HG03095 (cell line): ENCODE measurements around the gene ASAP3.
"Not testable (repeated sequence)": the region's sequence is repeated elsewhere in the genome, so short reads cannot be mapped to it uniquely, and the experiment has no call there.

Experiments used
- ATAC-seq: cut with Tn5 transposase; IDR thresholded peaks from one replicate; pipeline ENCODE4 v1.9.1; 2021; ENCODE audit warnings: moderate library complexity; ENCODE audit not compliant: unreplicated experiment

Gene ASAP3

DNA sequence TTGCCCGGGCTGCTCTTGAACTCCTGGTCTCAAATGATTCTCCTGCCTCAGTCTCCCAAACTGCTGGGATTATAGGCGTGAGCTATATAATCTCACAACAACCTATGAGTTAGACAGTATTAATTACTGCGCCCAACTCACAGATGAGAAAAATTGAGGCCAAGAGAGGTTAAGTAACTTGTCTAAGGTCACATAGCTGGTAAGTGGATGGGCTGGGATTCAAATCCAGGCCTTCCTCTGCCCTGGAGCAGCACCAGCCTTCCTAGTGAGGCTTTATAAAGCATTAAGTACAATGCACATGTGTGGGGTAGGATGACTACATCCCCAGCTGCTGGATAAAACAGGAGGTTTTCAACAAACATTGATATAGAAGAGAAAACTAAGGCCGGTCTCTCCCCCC is 31.9 kb upstream of the ASAP3 start:
- no peak for ATAC-seq

GRCh38 chr1:23514111-23514679 is 30.2 kb upstream of the ASAP3 start:
- ATAC-seq, result no peak

DNA sequence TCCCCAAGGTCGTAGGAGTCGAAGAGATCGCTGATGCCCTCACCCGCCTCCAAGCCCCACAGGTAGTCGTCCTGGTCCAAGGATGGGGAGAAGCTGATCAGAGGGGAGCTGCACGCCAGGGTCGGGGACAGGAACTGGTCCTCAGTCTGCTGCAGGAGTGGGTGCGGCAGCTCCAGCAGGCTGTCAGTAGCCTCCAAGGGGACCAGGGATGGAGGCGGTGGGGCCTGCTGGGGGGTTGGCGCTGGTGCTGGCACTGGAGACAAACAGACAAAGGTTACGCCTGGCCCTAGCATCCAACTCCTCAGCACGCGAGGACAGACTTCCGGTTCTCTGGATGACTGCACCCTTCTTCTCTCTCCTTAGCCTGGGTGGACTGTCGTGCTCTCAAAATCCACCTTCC is 25.9 kb upstream of the ASAP3 start:
- no peak for ATAC-seq

DNA sequence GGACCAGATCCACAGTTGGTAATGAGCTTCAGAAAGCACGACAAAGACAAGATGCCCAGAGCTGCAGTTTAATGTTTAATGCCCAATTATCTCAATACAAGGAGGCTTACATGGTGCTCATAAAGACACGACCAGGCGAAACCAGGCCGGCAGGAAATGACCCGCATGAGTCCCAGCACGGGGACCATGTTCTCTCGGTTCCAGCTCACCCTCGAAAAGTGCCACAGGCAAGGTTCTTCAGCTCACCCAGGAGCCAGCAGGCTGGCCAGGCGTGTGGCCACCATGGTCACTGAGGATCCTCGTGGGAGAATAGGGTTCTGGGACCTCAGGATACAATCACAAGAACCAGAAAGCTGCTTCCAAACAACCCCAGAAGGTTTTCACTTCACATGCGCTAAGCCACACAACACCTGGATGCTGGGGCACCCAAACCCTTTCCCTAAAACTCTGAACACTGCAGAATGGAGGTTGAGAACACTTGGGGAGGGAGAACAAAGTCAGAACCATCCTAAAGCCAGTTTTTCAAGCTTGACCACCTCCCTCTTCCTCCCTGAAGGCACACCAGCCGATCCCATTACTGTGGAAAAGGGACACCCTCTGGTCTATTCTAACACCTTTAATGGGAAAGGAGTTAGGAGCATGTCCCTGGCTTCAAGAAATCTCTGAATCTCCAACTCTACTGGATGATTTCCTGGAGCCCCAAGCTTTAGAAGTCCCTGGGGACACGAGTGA is 22.6 kb upstream of the ASAP3 start:
- no peak for ATAC-seq

DNA sequence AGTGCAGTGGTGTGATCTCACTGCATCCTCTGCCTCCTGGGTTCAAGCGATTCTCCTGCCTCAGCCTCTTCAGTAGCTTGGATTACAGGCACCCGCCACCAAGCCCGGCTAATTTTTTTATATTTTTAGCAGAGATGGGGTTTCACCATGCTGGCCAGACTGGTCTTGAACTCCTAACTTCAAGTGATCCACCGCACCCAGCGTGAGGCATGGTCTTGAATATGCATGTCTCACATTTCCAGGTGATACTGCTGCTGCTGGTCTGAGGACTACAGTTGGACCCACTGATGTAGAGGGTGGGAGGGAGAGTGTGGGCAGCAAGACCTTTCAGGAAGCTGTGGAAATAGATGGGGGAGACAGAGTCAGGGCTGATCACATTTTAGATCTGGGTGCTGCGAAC is 21.9 kb upstream of the ASAP3 start:
- ATAC-seq, result no peak

DNA sequence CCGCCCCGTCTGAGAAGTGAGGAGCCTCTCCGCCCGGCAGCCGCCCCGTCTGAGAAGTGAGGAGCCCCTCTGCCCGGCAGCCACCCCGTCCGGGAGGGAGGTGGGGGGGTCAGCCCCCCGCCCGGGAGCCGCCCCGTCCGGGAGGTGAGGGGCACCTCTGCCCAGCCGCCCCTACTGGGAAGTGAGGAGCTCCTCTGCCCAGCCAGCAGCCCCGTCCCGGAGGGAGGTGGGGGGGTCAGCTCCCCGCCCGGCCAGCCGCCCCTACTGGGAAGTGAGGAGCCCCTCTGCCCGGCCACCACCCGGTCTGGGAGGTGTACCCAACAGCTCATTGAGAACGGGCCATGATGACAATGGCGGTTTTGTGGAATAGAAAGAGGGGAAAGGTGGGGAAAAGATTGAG is 20.2 kb upstream of the ASAP3 start:
- ATAC-seq, result not testable (repeated sequence)

- ATAC-seq, result no peak
These were observed 19.0 kb upstream of the ASAP3 start for GRCh38 chr1:23502951-23503350.

DNA sequence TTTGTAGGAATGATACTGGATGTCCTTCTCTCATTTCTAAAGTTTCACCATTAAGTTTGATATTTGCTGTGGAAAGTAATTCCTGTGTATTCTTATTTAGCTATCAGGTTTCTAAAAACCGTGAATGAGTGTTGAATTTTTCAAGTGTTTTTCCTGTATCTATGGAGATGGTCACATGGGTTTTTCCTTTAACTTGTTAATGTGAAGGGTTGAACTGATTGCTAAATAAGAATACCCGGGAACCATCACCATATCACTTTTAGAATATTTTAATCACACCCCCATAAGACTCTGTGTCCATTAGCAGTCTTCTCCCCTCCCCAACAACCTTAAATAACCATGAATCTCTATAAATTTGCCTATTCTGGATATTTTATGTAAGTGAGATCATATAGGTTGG is 16.5 kb upstream of the ASAP3 start:
- ATAC-seq, result no peak

GRCh38 chr1:23497777-23498439 is 13.9 kb upstream of the ASAP3 start:
- ATAC-seq, result no peak

DNA sequence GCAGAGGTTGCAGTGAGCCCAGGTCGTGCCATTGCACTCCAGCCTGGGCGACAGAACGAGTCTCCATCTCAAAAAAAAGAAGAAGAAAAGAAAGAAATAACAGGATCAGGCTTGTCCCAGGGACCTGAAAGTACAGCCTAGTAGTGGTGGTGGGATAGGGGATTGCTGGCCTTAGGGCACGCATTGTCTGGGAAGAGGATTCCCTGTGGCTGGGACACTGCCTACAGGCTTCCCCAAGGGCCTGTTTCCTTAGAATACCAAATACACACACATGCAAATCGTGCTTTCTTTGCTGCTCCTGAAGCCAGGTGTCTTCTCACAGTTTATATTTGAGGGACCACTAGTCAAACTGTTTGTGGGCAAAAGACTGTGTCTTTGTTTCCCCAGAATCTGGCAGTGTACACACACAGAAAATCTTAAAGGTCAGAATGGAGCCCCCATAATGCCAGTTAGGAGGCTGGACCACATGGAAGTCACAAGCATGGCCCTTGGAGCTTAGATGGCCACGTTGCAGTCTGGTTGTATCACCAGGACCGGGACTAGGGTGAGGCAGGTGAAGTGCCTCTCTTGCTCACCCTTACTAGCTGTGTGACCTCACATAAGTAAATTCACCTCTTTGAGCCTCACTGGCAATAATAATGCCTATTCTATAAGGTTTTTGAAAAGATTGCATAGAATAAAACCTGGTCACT is 12.7 kb upstream of the ASAP3 start:
- ATAC-seq, result no peak

DNA sequence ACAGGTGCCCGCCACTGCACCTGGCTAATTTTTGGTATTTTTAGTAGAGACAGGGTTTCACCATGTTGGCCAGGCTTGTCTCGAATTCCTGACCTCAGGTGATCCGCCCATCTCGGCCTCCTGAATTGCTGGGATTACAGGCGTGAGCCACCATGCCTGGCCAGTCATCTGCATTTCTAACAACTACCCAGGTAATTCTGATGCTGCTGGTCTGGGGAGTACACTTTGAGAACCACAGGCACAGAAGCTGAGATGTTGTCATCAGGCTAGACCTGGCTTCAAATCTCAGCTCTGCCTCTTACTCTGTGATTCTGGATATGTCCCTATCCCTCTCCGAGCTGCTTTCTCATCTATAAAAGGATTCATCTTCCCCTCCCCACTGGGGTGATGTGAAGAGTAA is 10.9 kb upstream of the ASAP3 start:
- not testable (repeated sequence) for ATAC-seq

DNA sequence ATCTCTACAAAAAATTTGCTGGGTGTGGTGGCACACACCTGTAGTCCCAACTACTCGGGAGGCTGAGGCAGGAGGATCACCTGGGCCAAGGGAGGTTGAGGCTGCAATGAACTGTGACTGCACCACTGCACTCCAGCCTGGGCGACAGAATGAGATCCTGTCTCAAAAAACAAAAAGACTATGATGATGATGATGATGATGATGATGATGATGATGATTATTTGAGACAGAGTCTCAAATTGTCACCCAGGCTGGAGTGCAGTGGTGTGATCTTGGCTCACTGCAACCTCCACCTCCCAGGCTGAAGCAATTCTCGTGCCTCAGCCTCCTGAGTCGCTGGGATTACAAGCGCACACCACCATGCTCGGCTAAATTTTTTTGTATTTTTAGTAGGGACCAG is 8.8 kb upstream of the ASAP3 start:
- not testable (repeated sequence) for ATAC-seq

GRCh38 chr1:23492132-23492720 is 8.2 kb upstream of the ASAP3 start:
- no peak for ATAC-seq

DNA sequence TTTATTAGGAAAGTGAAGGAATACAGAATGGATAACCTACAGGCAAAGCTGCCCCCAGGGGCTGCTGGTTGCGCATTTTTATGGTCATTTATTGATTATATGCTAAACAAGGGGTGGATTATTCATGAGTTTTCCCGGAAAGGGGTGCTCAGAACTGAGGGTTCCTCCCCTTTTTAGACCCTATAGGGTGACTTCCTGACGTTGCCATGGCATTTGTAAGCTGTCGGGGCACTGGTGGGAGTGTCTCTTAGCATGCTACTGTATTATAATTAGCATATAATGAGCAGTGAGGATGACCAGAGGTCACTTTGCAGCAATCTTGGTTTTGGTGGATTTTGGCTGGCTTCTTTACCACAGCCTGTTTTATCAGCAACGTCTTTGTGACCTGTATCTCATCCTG is 5.9 kb upstream of the ASAP3 start:
- ATAC-seq, result no peak

DNA sequence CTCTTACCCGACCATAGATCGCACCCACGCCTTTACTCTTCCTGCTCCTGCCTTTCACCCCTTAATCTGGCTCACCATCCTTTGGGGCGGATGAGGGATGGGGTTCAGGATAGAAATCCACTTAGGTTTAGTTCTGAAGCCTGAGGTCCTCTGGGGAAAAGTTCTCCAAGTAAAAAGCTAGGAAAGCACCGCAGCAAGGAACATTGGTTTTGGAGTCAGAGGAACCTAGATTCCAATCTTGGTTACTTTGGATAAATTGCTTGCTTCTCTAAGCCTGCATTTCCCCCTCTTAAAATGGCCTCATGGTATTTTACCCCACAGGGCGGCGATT is 988 bp upstream of the ASAP3 start:
- no peak for ATAC-seq

- no peak for ATAC-seq
These were observed 448 bp upstream of the ASAP3 start for GRCh38 chr1:23484253-23485001.

GRCh38 chr1:23481904-23482303 is 2.1 kb downstream of the ASAP3 start:
- ATAC-seq, result no peak

GRCh38 chr1:23481026-23481597 is 2.9 kb downstream of the ASAP3 start:
- no peak for ATAC-seq

DNA sequence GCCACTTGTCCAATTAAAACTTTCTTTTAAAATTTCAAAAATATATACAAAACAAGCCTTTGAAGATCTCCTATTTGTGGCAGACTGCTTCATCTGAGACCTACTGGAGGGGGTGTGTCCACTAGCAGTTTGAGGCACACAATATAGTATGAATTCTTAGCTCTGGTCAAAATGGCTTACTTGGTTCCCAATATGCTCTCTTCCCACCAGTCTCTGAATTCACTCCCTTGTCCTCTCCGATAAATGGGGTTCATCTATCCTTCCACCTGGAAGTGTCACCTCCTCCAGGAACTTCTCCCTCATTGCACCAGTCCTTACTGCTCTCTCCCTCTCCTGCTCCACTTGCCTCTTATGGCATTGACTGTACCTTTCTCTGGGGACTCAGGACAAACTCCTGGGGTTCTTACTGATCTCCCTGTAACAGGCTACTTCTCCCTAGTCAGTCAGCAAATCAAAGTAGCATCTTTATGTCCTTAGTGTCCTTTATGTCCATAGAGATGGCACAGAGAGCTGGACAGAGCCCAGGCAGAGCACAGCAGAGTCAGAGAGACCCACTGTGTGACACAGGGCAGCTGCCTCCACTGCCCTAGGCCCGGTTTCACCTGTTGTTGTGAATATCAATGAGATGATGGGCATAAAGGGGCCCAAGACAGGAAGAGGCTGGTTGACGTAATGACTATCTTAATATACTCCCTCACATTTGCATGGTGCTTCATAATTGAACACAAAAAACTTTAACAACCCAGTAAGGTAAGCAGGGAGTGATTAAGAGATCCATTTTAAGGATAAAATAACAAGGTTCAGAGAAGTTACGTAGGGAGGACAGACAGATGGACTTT is 3.6 kb downstream of the ASAP3 start:
- ATAC-seq, result no peak

GRCh38 chr1:23479666-23479941 is 4.4 kb downstream of the ASAP3 start:
- no peak for ATAC-seq
